Astrocyte (in vitro differentiated cells and primary cell): ENCODE results near the gene FBLN1. TPM values are rescaled to one million over a fixed set of nuclear protein-coding genes. Genes with fewer than 3 reads are reported as not detected.

Experiments
- DNase-seq: peaks from one replicate; pipeline ENCODE4 v3.0.0-alpha.2; 2010; ENCODE audit warnings: low read depth
- FAIRE-seq: peaks from 2 replicates; lab custom pipeline; 2011; peaks lifted over from hg19 to GRCh38; lab: Jason Lieb, UNC
- H2AFZ ChIP-seq: 2 replicates; pipeline ENCODE4 v1.6.0; 2012; ENCODE audit warnings: low read depth, low read length, inconsistent platforms
- H3K27ac ChIP-seq: 2 replicates; pipeline ENCODE4 v1.5.1; 2011; ENCODE audit warnings: low read depth, low read length, inconsistent platforms
- H3K27me3 ChIP-seq: 2 replicates; pipeline ENCODE4 v1.6.0; 2011; ENCODE audit warnings: low read length, inconsistent platforms; ENCODE audit not compliant: insufficient read depth
- H3K36me3 ChIP-seq: 2 replicates; pipeline ENCODE4 v1.5.1; 2011; ENCODE audit warnings: low read length, inconsistent platforms; ENCODE audit not compliant: insufficient read depth
- H3K4me1 ChIP-seq: 2 replicates; pipeline ENCODE4 v1.5.1; 2011; ENCODE audit warnings: low read length, inconsistent platforms; ENCODE audit not compliant: insufficient read depth
- H3K4me2 ChIP-seq: 2 replicates; pipeline ENCODE4 v1.6.0; 2012; ENCODE audit warnings: low read length, inconsistent platforms
- H3K4me3 ChIP-seq: 2 replicates; pipeline ENCODE4 v1.5.1; 2011; ENCODE audit warnings: low read depth, mild to moderate bottlenecking, low read length, inconsistent platforms; ENCODE audit not compliant: insufficient read depth
- H3K79me2 ChIP-seq: 2 replicates; pipeline ENCODE4 v1.6.0; 2012; ENCODE audit warnings: mild to moderate bottlenecking, low read length, inconsistent platforms; ENCODE audit not compliant: insufficient read depth
- H3K9ac ChIP-seq: 2 replicates; pipeline ENCODE4 v1.6.0; 2012; ENCODE audit warnings: mild to moderate bottlenecking, low read length, inconsistent platforms
- H3K9me3 ChIP-seq: 2 replicates; pipeline ENCODE4 v1.5.1; 2012; ENCODE audit warnings: low read depth, mild to moderate bottlenecking, low read length, inconsistent platforms; ENCODE audit not compliant: insufficient read depth
- H4K20me1 ChIP-seq: 2 replicates; pipeline ENCODE4 v1.6.0; 2012; ENCODE audit warnings: low read length, inconsistent platforms; ENCODE audit not compliant: insufficient read depth
- H3K27ac Mint-ChIP-seq: one replicate; pipeline ENCODE4 v1.8.0; 2021; ENCODE audit warnings: mild to moderate bottlenecking, mixed read lengths; ENCODE audit not compliant: unreplicated experiment
- H3K27me3 Mint-ChIP-seq: one replicate; pipeline ENCODE4 v1.8.0; 2021; ENCODE audit warnings: low read depth, mixed read lengths; ENCODE audit not compliant: unreplicated experiment
- H3K36me3 Mint-ChIP-seq: one replicate; pipeline ENCODE4 v1.8.0; 2021; ENCODE audit warnings: low read depth, mixed read lengths; ENCODE audit not compliant: unreplicated experiment
- H3K4me1 Mint-ChIP-seq: one replicate; pipeline ENCODE4 v1.8.0; 2021; ENCODE audit warnings: low read depth, mixed read lengths; ENCODE audit not compliant: unreplicated experiment
- H3K4me3 Mint-ChIP-seq: one replicate; pipeline ENCODE4 v1.8.0; 2021; ENCODE audit warnings: mild to moderate bottlenecking, moderate library complexity, mixed read lengths; ENCODE audit not compliant: unreplicated experiment
- H3K9me3 Mint-ChIP-seq: one replicate; pipeline ENCODE4 v1.8.0; 2021; ENCODE audit warnings: mild to moderate bottlenecking, mixed read lengths; ENCODE audit not compliant: unreplicated experiment
- EZH2 ChIP-seq: IDR thresholded peaks from 2 replicates; pipeline ENCODE4 v1.6.1; 2012; ENCODE audit warnings: mild to moderate bottlenecking, low read length, inconsistent platforms; ENCODE audit not compliant: insufficient read depth
- total RNA-seq: library from RNA; stranded (reverse); gene quantifications from 2 replicates; pipeline ENCODE4 v1.2.1, GENCODE V29; 2021
- TF ChIP-seq, protein P1 (sequence below): IDR thresholded peaks from 2 replicates; pipeline ENCODE4 v1.5.1; 2011; ENCODE audit warnings: low read depth, mild to moderate bottlenecking, inconsistent platforms, low read length, moderate library complexity; ENCODE audit not compliant: insufficient read depth

Gene FBLN1
- total RNA-seq, 1 donor from 2014 or later = 69.2 TPM

DNA sequence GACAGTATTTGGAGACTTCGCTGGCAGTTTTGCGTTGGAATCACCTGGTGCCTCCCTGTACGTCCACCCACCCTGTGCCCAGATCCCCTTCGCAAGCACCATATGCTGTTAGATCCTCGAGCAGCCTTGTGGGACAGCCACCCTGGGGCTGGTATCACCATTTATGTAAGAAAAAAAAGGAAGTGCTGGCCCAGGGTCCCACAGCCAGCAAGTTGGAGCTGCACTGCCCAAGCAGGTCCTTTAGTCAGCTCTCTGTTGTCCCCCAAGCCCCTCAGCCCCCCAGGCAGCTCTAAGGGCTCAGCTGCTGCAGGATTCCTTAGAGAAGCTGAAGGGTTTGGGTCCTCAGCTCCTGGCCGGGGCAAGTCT, 80.3 kb downstream of the FBLN1 start:
- Histone ChIP-seq H3K27ac (no peak overlapping the region), H3K4me3 (no peak overlapping the region), H4K20me1 (peaks cover 9% of the 10 kb centered on the region), H2AFZ (no peak overlapping the region), H3K27me3 (no peaks in the 10 kb centered on the region), H3K4me1 (peaks cover 13% of the 10 kb centered on the region), H3K36me3 (no peaks in the 10 kb centered on the region), H3K79me2 (no peaks in the 10 kb centered on the region), H3K4me2 (no peak overlapping the region), H3K9ac (no peak overlapping the region), H3K9me3 (no peaks in the 10 kb centered on the region)
- TF ChIP-seq EZH2 = no peak
- TF ChIP-seq, protein P1, sequence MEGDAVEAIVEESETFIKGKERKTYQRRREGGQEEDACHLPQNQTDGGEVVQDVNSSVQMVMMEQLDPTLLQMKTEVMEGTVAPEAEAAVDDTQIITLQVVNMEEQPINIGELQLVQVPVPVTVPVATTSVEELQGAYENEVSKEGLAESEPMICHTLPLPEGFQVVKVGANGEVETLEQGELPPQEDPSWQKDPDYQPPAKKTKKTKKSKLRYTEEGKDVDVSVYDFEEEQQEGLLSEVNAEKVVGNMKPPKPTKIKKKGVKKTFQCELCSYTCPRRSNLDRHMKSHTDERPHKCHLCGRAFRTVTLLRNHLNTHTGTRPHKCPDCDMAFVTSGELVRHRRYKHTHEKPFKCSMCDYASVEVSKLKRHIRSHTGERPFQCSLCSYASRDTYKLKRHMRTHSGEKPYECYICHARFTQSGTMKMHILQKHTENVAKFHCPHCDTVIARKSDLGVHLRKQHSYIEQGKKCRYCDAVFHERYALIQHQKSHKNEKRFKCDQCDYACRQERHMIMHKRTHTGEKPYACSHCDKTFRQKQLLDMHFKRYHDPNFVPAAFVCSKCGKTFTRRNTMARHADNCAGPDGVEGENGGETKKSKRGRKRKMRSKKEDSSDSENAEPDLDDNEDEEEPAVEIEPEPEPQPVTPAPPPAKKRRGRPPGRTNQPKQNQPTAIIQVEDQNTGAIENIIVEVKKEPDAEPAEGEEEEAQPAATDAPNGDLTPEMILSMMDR = no peak
- Mint-ChIP-seq H3K9me3 (no peaks in the 10 kb centered on the region), H3K27ac (no peak overlapping the region), H3K27me3 (peaks cover 36% of the 10 kb centered on the region), H3K4me1 (peaks cover 13% of the 10 kb centered on the region), H3K4me3 (no peak overlapping the region), H3K36me3 (no peaks in the 10 kb centered on the region)
- FAIRE-seq (no peak), DNase-seq (no peak)

- DNase-seq (no peak), FAIRE-seq (no peak)
- Mint-ChIP-seq H3K27ac (no peak overlapping the region), H3K27me3 (peaks cover 33% of the 10 kb centered on the region), H3K36me3 (no peaks in the 10 kb centered on the region), H3K4me1 (peaks cover 18% of the 10 kb centered on the region), H3K4me3 (no peak overlapping the region), H3K9me3 (no peaks in the 10 kb centered on the region)
- no peaks in the 10 kb centered on the region for H3K36me3 ChIP-seq
- no peak overlapping the region for H2AFZ ChIP-seq
- peaks cover 19% of the 10 kb centered on the region for H3K4me1 ChIP-seq
- H3K9me3 ChIP-seq = no peaks in the 10 kb centered on the region
- H4K20me1 ChIP-seq = peaks cover 7% of the 10 kb centered on the region
- no peak overlapping the region for H3K4me2 ChIP-seq
- H3K4me3 ChIP-seq = no peak overlapping the region
- no peak overlapping the region for H3K9ac ChIP-seq
- H3K27ac ChIP-seq = no peak overlapping the region
- H3K79me2 ChIP-seq = no peaks in the 10 kb centered on the region
- H3K27me3 ChIP-seq = no peaks in the 10 kb centered on the region
- TF ChIP-seq, protein P1 = no peak
- TF ChIP-seq EZH2 = no peak
These were observed 80.8 kb downstream of the FBLN1 start for GRCh38 chr22:45583504-45583903.

DNA sequence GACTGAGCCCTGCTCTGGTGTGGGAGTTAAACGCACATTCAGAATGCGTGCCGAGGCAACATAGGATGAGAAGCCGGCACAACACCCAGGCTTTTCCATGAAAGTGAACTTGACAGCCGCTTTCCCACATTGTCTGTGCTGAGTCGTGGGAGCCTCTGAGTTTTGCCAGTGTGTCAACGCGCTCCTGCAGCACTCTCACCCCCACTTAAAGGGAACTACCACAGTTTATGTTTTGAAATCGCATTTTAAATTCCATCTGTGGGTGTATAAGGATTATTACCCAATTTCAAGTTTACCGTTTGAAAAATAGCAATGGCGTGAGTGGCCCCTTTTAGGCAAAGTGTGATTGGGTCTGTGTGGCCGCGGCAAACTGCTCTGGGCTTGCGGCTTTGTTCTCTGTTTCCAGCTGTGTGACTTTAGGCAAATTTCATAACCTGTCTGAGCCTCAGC, 81.5 kb downstream of the FBLN1 start:
- FAIRE-seq = no peak
- H3K27me3 ChIP-seq = no peaks in the 10 kb centered on the region
- no peak overlapping the region for H3K9ac ChIP-seq
- no peak for TF ChIP-seq EZH2
- TF ChIP-seq, protein P1 = no peak
- H3K27ac ChIP-seq = no peak overlapping the region
- no peak overlapping the region for H3K4me3 ChIP-seq
- peak; percentile 67 for DNase-seq
- H4K20me1 ChIP-seq = peaks cover 2% of the 10 kb centered on the region
- H3K27ac Mint-ChIP-seq = no peak overlapping the region
- H3K9me3 Mint-ChIP-seq = no peaks in the 10 kb centered on the region
- H3K79me2 ChIP-seq = no peaks in the 10 kb centered on the region
- H3K4me3 Mint-ChIP-seq = no peak overlapping the region
- H3K4me2 ChIP-seq = no peak overlapping the region
- H2AFZ ChIP-seq = no peak overlapping the region
- H3K36me3 ChIP-seq = no peaks in the 10 kb centered on the region
- peaks cover 27% of the 10 kb centered on the region for H3K27me3 Mint-ChIP-seq
- no peaks in the 10 kb centered on the region for H3K9me3 ChIP-seq
- H3K4me1 ChIP-seq = peaks cover 19% of the 10 kb centered on the region
- H3K4me1 Mint-ChIP-seq = peaks cover 19% of the 10 kb centered on the region
- H3K36me3 Mint-ChIP-seq = no peaks in the 10 kb centered on the region
